Smooth muscle cell (in vitro differentiated cells): ENCODE measurements around the gene CLDN9. TPM values are rescaled to one million over a fixed set of nuclear protein-coding genes. Genes with fewer than 3 reads are reported as not detected.

Experiments used
- DNase-seq: peaks from one replicate; lab custom pipeline; 2025; ENCODE audit not compliant: unreplicated experiment; lab: John Stamatoyannopoulos, UW
- H2AFZ ChIP-seq: fragments of 200-600 bp; sonication (generic); 2 replicates; pipeline ENCODE4 v1.6.0; 2016; ENCODE audit warnings: antibody characterized with exemption, low read depth, mild to moderate bottlenecking
- H3F3A ChIP-seq: fragments of 200-600 bp; sonication (generic); 2 replicates; pipeline ENCODE4 v1.6.0; 2017; ENCODE audit warnings: antibody characterized with exemption, low read depth
- H3K27ac ChIP-seq: fragments of 200-600 bp; sonication (generic); 2 replicates; pipeline ENCODE4 v1.5.1; 2016; ENCODE audit warnings: low read depth, mild to moderate bottlenecking
- H3K27me3 ChIP-seq: fragments of 200-600 bp; sonication (generic); 2 replicates; pipeline ENCODE4 v1.6.1; 2016; ENCODE audit warnings: low read depth, mild to moderate bottlenecking
- H3K36me3 ChIP-seq: fragments of 200-600 bp; sonication (generic); 2 replicates; pipeline ENCODE4 v1.5.1; 2016; ENCODE audit warnings: low read depth
- H3K4me1 ChIP-seq: fragments of 200-600 bp; sonication (generic); 2 replicates; pipeline ENCODE4 v1.5.1; 2016; ENCODE audit warnings: low read depth
- H3K4me2 ChIP-seq: fragments of 200-600 bp; sonication (generic); 2 replicates; pipeline ENCODE4 v1.6.0; 2016; ENCODE audit warnings: mild to moderate bottlenecking
- H3K4me3 ChIP-seq: fragments of 200-600 bp; sonication (generic); 2 replicates; pipeline ENCODE4 v1.5.1; 2016; ENCODE audit warnings: mild to moderate bottlenecking
- H3K79me2 ChIP-seq: fragments of 200-600 bp; sonication (generic); 2 replicates; pipeline ENCODE4 v1.6.0; 2016; ENCODE audit warnings: low read depth, mild to moderate bottlenecking
- H3K9ac ChIP-seq: fragments of 200-600 bp; sonication (generic); 2 replicates; pipeline ENCODE4 v1.6.0; 2016; ENCODE audit warnings: low read depth
- H3K9me3 ChIP-seq: fragments of 200-600 bp; sonication (generic); replicated peaks from 2 replicates; pipeline ENCODE4 v1.5.1; 2016; ENCODE audit warnings: low read depth
- H4K20me1 ChIP-seq: fragments of 200-600 bp; sonication (generic); 2 replicates; pipeline ENCODE4 v1.6.0; 2016; ENCODE audit warnings: low read depth
- CTCF ChIP-seq: fragments of 200-600 bp; sonication (generic); IDR thresholded peaks from 2 replicates; pipeline ENCODE4 v1.5.1; 2017; ENCODE audit warnings: borderline replicate concordance, mild to moderate bottlenecking, antibody characterized with exemption; ENCODE audit not compliant: insufficient read depth, poor library complexity, severe bottlenecking
- WGBS: methylation state at CpG from one replicate; pipeline ENCODE4 v1.1.7; 2016; ENCODE audit warnings: low lambda C conversion rate; 5-methylcytosine and 5-hydroxymethylcytosine counted together
- polyA plus RNA-seq: library from polyadenylated mRNA; unstranded; fragments of >200 nt; fragmentation: Nextera tagmentation; extraction: Ambion mirVana; gene quantifications from 2 replicates; pipeline ENCODE4 v1.2.1, GENCODE V29; 2016
- total RNA-seq: library from RNA; depleted of rRNA; stranded (reverse); fragments of >200 nt; gene quantifications from 2 replicates; pipeline ENCODE4 v1.2.3, GENCODE V29; 2014

CLDN9 gene
- total and polyA plus RNA-seq, 2 experiments from 2014 or later, result 0.81 to 1.8 TPM

GRCh38 chr16:2971134-2971984 lies 41.4 kb upstream of the CLDN9 start:
- no peak overlapping the region for H3K9ac ChIP-seq
- no peak overlapping the region for H3K4me2 ChIP-seq
- TF ChIP-seq CTCF, result no peak
- H3K4me1 ChIP-seq, result no peaks in the 10 kb centered on the region
- 97% methylated on average over 34 of the region's 35 CpGs for WGBS
- H3K4me3 ChIP-seq, result no peak overlapping the region
- H3K9me3 ChIP-seq, result no peaks in the 10 kb centered on the region
- H3F3A ChIP-seq, result no peaks in the 10 kb centered on the region
- no peak overlapping the region for H2AFZ ChIP-seq
- H4K20me1 ChIP-seq, result peaks cover 11% of the 10 kb centered on the region
- H3K27ac ChIP-seq, result no peak overlapping the region
- H3K27me3 ChIP-seq, result peaks cover 16% of the 10 kb centered on the region
- no peaks in the 10 kb centered on the region for H3K79me2 ChIP-seq
- H3K36me3 ChIP-seq, result no peaks in the 10 kb centered on the region
- DNase-seq, result no peak

GRCh38 chr16:2971985-2972784 lies 40.5 kb upstream of the CLDN9 start:
- Histone ChIP-seq H3K4me1 (no peaks in the 10 kb centered on the region), H3K36me3 (no peaks in the 10 kb centered on the region), H3K4me2 (no peak overlapping the region), H3K27me3 (peaks cover 8% of the 10 kb centered on the region), H3K4me3 (no peak overlapping the region), H3K9me3 (no peaks in the 10 kb centered on the region), H3K27ac (no peak overlapping the region), H3K9ac (no peak overlapping the region), H2AFZ (no peak overlapping the region), H4K20me1 (peaks cover 11% of the 10 kb centered on the region), H3K79me2 (no peaks in the 10 kb centered on the region), H3F3A (no peaks in the 10 kb centered on the region)
- TF ChIP-seq CTCF, result no peak
- 89% methylated on average over 15 of the region's 15 CpGs for WGBS
- DNase-seq, result no peak

- no peak overlapping the region for H3K4me3 ChIP-seq
- H3F3A ChIP-seq, result no peaks in the 10 kb centered on the region
- H2AFZ ChIP-seq, result no peak overlapping the region
- H3K9me3 ChIP-seq, result no peaks in the 10 kb centered on the region
- H3K4me1 ChIP-seq, result no peaks in the 10 kb centered on the region
- 94% methylated on average over 5 of the region's 5 CpGs for WGBS
- no peak overlapping the region for H3K4me2 ChIP-seq
- H4K20me1 ChIP-seq, result peaks cover 11% of the 10 kb centered on the region
- H3K27me3 ChIP-seq, result no peaks in the 10 kb centered on the region
- no peaks in the 10 kb centered on the region for H3K36me3 ChIP-seq
- no peak overlapping the region for H3K27ac ChIP-seq
- H3K9ac ChIP-seq, result no peak overlapping the region
- no peak for TF ChIP-seq CTCF
- no peak for DNase-seq
- no peaks in the 10 kb centered on the region for H3K79me2 ChIP-seq
These were observed 39.6 kb upstream of the CLDN9 start for GRCh38 chr16:2973093-2973492.
